ENCODE results near the gene FHOD3. TPM values are rescaled to one million over a fixed set of nuclear protein-coding genes. Genes with fewer than 3 reads are reported as not detected.

Gene FHOD3
- total and polyA plus RNA-seq, 2 of the 13 experiments (the other 11 are each of a cell fraction or from before 2014, with no cell fraction given) = 0.07 TPM; not detected in 1

DNA sequence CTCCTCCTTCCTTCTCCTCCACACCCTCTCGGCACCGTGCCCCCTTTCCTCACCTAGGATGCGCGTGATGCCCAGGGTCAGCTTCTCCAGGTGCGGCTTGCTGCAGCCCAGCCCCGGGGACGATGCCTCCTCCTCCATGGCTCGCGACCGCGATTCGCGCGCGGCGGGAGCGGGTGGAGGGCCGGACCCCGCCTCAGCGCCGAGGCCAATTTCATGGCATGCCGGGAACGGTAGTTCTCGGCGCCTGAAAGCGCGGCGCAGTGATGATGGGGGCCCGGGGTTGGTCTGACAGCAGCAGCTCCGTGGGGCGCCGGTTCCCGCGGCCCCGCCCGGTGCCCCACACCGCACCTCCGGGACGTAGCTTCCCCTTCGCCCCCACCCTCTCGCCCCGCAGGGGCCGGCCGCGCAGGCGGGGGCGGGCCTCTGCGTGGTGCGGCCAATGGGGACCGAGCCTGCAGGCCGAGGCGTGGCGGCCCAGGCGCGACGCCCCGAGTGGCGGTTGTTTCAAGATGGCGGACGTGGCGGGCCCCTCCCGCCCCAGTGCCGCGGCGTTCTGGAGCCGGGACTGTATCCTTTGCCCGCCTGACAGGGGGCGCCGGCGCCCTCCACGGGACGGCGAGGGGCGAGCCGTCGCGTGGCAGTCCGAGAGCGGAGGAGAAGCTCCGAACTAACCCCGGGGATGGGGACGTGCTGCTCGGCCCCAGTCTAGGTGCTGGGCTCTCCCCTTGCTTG lies 531.3 kb downstream of the FHOD3 start, which contains the start of the genes KIAA1328 and TPGS2 (continued):
- TF ChIP-seq, protein P1, sequence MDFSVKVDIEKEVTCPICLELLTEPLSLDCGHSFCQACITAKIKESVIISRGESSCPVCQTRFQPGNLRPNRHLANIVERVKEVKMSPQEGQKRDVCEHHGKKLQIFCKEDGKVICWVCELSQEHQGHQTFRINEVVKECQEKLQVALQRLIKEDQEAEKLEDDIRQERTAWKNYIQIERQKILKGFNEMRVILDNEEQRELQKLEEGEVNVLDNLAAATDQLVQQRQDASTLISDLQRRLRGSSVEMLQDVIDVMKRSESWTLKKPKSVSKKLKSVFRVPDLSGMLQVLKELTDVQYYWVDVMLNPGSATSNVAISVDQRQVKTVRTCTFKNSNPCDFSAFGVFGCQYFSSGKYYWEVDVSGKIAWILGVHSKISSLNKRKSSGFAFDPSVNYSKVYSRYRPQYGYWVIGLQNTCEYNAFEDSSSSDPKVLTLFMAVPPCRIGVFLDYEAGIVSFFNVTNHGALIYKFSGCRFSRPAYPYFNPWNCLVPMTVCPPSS (IDR thresholded peaks at IDR 0.05) = no peak
- peak; percentile 70 for TF ChIP-seq SKI (IDR thresholded peaks at IDR 0.05; ENCODE audit: partially characterized antibody)
- TF ChIP-seq ZNF232 (CRISPR knock-in tag; IDR thresholded peaks at IDR 0.05; ENCODE audit: borderline replicate concordance) = no peak
- no peak for TF ChIP-seq ARNT (IDR thresholded peaks at IDR 0.05)
- 0 out of 2 replicates have a peak, but pooled peaks have one; percentile 3 for TF ChIP-seq HOXA5 (CRISPR knock-in tag; IDR thresholded peaks at IDR 0.05)
- 0 out of 2 replicates have a peak, but pooled peaks have one; percentile 37 for TF ChIP-seq ZNF124 (CRISPR knock-in tag; IDR thresholded peaks at IDR 0.05)
- no peak for TF ChIP-seq ZBTB20 (CRISPR knock-in tag; IDR thresholded peaks at IDR 0.05; ENCODE audit: borderline replicate concordance, low read depth)
- no peak for TF ChIP-seq ZNF333 (CRISPR knock-in tag; IDR thresholded peaks at IDR 0.05; ENCODE audit: borderline replicate concordance)
- TF ChIP-seq, protein P2, sequence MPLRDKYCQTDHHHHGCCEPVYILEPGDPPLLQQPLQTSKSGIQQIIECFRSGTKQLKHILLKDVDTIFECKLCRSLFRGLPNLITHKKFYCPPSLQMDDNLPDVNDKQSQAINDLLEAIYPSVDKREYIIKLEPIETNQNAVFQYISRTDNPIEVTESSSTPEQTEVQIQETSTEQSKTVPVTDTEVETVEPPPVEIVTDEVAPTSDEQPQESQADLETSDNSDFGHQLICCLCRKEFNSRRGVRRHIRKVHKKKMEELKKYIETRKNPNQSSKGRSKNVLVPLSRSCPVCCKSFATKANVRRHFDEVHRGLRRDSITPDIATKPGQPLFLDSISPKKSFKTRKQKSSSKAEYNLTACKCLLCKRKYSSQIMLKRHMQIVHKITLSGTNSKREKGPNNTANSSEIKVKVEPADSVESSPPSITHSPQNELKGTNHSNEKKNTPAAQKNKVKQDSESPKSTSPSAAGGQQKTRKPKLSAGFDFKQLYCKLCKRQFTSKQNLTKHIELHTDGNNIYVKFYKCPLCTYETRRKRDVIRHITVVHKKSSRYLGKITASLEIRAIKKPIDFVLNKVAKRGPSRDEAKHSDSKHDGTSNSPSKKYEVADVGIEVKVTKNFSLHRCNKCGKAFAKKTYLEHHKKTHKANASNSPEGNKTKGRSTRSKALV (CRISPR knock-in tag; IDR thresholded peaks at IDR 0.05) = 0 out of 2 replicates have a peak, but pooled peaks have one; percentile 36
- TF ChIP-seq HNRNPLL (IDR thresholded peaks at IDR 0.05; ENCODE audit: low read depth, low read length, poor library complexity, severe bottlenecking) = peak; percentile 62
- peak; percentile 49; the same call in 1 of the 2 replicates for TF ChIP-seq ZNF138 (CRISPR knock-in tag; IDR thresholded peaks at IDR 0.05; ENCODE audit: low read depth)
- no peak for TF ChIP-seq DNMT3B (CRISPR knock-in tag; conservative IDR thresholded peaks at IDR 0.05)
- TF ChIP-seq, protein P3, sequence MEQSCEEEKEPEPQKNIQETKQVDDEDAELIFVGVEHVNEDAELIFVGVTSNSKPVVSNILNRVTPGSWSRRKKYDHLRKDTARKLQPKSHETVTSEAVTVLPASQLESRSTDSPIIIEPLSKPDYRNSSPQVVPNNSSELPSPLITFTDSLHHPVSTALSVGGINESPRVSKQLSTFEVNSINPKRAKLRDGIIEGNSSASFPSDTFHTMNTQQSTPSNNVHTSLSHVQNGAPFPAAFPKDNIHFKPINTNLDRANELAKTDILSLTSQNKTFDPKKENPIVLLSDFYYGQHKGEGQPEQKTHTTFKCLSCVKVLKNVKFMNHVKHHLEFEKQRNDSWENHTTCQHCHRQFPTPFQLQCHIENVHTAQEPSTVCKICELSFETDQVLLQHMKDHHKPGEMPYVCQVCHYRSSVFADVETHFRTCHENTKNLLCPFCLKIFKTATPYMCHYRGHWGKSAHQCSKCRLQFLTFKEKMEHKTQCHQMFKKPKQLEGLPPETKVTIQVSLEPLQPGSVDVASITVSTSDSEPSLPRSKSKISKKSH (CRISPR knock-in tag; IDR thresholded peaks at IDR 0.05; ENCODE audit: borderline replicate concordance) = peak; percentile 35; the same call in 1 of the 2 replicates
- TF ChIP-seq, protein P4, sequence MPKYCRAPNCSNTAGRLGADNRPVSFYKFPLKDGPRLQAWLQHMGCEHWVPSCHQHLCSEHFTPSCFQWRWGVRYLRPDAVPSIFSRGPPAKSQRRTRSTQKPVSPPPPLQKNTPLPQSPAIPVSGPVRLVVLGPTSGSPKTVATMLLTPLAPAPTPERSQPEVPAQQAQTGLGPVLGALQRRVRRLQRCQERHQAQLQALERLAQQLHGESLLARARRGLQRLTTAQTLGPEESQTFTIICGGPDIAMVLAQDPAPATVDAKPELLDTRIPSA (CRISPR knock-in tag; IDR thresholded peaks at IDR 0.05; ENCODE audit: borderline replicate concordance) = peak; percentile 87; the same call in 1 of the 2 replicates
- peak; percentile 14; the same call in 1 of the 2 replicates for TF ChIP-seq ZNF570 (CRISPR knock-in tag; IDR thresholded peaks at IDR 0.05; ENCODE audit: borderline replicate concordance)
- TF ChIP-seq ZIK1 (CRISPR knock-in tag; IDR thresholded peaks at IDR 0.05; ENCODE audit: borderline replicate concordance, low read depth) = peak; percentile 54; the same call in 1 of the 2 replicates
- peak; percentile 43 for TF ChIP-seq TBX2 (CRISPR knock-in tag; IDR thresholded peaks at IDR 0.05; ENCODE audit: borderline replicate concordance)
- TF ChIP-seq, protein P5, sequence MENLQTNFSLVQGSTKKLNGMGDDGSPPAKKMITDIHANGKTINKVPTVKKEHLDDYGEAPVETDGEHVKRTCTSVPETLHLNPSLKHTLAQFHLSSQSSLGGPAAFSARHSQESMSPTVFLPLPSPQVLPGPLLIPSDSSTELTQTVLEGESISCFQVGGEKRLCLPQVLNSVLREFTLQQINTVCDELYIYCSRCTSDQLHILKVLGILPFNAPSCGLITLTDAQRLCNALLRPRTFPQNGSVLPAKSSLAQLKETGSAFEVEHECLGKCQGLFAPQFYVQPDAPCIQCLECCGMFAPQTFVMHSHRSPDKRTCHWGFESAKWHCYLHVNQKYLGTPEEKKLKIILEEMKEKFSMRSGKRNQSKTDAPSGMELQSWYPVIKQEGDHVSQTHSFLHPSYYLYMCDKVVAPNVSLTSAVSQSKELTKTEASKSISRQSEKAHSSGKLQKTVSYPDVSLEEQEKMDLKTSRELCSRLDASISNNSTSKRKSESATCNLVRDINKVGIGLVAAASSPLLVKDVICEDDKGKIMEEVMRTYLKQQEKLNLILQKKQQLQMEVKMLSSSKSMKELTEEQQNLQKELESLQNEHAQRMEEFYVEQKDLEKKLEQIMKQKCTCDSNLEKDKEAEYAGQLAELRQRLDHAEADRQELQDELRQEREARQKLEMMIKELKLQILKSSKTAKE (CRISPR knock-in tag; IDR thresholded peaks at IDR 0.05; ENCODE audit: borderline replicate concordance) = peak; percentile 64; the same call in 1 of the 2 replicates
- TF ChIP-seq, protein P6, sequence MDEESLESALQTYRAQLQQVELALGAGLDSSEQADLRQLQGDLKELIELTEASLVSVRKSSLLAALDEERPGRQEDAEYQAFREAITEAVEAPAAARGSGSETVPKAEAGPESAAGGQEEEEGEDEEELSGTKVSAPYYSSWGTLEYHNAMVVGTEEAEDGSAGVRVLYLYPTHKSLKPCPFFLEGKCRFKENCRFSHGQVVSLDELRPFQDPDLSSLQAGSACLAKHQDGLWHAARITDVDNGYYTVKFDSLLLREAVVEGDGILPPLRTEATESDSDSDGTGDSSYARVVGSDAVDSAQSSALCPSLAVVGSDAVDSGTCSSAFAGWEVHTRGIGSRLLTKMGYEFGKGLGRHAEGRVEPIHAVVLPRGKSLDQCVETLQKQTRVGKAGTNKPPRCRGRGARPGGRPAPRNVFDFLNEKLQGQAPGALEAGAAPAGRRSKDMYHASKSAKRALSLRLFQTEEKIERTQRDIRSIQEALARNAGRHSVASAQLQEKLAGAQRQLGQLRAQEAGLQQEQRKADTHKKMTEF (CRISPR knock-in tag; IDR thresholded peaks at IDR 0.05) = peak; percentile 61

Data from HepG2 (cell line).